Fibroblast of skin of left quadriceps (primary cell): ENCODE results near the gene CLDN7.
A peak's percentile ranks its signal among the peaks of the same experiment; 100 is the strongest.

Experiments used
- DNase-seq, 2 experiments: peaks; one replicate each; pipeline ENCODE4 v3.0.0-alpha.2; 2013; ENCODE audit warnings: low read depth in 2 of 2

The CLDN7 gene, protein sequence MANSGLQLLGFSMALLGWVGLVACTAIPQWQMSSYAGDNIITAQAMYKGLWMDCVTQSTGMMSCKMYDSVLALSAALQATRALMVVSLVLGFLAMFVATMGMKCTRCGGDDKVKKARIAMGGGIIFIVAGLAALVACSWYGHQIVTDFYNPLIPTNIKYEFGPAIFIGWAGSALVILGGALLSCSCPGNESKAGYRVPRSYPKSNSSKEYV

DNA sequence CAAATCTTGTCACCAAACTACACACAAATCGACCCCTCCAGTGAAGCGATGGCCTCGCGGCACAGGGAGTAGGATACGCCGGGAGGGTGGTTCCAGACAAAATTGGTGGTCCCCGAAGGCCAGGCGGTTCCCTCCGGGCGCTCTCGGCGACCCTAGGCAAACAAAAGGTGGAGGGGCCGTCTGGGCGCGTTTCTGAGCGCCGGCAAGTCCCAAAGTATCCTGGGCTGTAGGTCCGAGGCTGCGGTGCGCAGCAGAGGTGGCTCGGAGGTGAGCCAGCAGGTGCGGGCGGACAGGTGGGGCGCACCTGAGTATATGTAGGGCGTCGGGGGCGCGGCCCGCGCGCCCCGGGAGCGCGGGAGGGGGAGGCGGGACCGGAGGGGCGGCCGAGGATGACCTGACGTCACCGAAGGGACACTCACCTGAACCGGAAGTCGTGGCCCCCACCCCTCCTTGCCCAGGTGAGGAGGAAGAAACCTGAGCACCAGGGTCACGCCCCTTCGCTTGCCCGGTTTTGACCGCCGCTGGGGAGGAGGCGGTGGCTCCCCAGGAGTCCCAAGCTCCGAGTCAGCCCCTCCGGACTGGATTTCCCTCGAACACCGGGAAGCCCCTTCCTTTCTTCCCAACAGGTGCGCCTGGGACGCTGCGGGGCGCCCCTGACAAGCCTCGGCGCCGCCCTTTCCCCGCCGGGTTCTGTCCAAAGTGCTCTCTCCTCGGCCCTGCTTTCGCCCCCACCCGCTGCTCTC, at the start of gene CLDN7:
TSS of gene CLDN7 (minus strand) at position 287 of the 743 bp plus-strand sequence. CDS start 435 bp downstream, outside the sequence.
- no peak for DNase-seq

- DNase-seq = no peak
Observed at GRCh38 chr17:7311110-7311705, 48.9 kb upstream of the CLDN7 start.

GRCh38 chr17:7309628-7310027, 47.4 kb upstream of the CLDN7 start:
- DNase-seq = no peak

DNA sequence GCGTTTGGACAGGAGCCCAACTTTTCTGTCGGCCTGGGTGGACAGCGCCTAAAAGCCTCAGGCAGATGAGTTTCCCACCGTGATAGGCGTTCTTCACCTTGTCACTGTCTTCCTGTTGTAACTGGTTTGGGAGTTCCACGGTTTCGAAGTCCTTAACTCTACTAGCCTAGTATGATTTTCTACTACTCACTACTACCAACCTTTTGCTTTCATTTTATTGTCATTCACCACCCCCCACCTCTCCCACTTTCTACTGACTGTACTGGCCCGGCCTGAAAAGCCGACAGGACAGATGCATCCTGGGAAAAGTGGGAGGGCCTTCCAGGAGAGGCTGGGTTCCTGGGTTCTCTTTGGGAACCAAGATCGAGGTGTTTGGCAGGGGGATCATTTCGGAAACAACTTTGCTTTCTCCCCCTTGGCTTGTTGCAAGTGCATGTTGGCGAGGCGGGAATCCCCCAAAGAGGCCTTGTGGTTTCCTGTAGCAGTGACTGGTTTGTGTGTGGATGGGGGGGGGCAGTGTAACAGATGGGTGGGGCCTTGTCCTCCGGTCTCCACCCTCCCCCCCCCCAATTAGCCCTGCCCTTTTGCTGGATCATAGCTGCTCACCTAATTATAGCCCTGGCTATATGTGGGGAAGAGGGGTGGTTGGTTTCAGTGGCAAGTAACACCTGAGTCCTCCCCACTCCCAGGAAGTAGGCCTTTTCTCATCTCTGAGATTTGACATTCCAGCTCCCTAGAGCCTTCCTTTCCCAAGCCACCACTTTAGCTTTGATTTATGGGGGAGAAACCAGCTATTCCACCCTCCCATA, 46.6 kb upstream of the CLDN7 start:
- DNase-seq = peak; percentile 40 to 44

DNA sequence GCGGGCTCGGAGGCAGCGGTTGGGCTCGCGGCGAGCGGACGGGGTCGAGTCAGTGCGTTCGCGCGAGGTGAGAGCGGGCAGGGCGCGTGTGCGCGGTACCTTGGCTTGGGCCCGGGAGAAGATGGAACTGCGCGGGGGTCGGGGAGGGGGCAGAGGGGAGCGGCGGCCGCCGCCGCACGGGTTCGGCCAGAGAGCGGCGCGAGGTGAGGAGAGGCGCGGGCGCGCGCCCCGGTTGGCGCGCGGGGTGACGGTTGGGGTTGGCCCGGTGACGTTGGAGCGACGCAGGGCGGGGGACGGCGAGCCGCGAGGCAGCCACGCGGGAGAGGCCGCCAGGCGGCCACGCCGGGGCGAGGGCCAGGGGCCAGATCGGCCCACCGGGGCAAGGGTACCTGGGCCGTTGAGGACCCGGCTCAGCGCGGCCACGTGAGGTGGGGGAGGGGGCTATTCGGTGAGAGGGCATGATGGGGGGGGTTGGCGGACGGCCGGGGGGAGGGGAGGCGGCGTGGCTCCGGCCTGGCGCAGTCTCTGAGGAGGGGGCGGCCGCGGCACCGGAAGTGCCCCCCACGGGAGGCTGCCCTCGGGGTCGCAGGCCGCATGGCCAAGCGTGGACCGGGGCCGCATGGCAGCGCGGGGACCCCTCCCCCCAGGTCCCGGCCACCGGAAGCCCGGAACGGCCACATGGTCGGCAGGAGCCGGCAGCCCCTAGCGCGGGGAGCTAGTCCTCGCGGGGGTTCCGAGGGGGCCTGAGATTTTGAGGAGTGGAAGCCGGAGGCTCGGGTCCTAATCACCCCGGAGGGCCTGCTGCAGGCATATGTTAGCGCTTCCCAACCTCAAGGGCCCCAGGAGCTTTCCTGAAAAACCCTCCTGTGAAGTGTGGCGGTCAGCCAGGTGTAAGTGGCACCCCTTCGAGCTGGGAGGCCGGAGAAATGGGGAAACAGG, 45.7 kb upstream of the CLDN7 start:
- no peak for DNase-seq

DNA sequence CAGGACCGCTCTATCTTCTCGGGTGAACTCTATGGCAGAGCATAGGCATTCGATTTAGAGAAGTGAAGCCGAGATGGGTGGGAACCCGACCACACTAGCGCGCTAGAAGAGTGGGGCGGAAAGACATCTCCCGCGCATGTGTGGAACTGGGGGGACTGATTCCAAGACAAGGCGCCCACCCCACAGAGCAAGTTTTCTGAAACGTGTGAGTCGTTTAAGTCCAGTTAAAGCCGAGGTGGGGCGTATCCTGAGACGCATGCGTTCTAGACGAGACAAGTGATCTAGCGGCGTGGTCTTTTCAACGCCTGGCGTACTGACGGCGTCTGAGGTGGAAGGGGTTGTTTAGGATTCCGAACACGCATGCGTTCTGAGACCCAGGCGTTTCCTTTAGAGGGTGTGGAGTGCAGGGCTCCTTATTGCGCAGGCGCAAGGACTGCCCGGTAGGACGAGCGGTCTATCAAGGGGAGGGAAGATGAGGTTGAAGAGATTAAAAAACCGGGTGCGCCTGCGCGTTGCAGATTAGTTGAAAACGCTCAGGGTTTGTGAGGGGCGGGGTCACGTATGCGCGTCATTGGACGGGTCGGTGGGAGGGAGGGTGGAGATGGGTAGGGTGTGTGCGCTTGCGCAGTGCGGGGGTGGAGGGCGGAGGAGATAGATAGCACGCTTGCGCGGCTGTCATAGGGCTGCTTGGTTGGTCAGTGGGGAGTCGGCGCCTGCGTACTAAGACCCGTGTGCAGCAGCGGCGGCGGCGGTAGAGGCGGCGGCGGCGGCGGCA, 44.8 kb upstream of the CLDN7 start, which contains the start of gene EIF5A:
TSS of gene EIF5A (plus strand) at position 718 of the 775 bp plus-strand sequence. CDS start 2,008 bp downstream, outside the sequence.
- peak; percentile 100 for DNase-seq

- DNase-seq = no peak
Observed at GRCh38 chr17:7304179-7304578, 41.9 kb upstream of the CLDN7 start.

- DNase-seq = no peak
Observed at GRCh38 chr17:7296189-7296861, 34.0 kb upstream of the CLDN7 start.

DNA sequence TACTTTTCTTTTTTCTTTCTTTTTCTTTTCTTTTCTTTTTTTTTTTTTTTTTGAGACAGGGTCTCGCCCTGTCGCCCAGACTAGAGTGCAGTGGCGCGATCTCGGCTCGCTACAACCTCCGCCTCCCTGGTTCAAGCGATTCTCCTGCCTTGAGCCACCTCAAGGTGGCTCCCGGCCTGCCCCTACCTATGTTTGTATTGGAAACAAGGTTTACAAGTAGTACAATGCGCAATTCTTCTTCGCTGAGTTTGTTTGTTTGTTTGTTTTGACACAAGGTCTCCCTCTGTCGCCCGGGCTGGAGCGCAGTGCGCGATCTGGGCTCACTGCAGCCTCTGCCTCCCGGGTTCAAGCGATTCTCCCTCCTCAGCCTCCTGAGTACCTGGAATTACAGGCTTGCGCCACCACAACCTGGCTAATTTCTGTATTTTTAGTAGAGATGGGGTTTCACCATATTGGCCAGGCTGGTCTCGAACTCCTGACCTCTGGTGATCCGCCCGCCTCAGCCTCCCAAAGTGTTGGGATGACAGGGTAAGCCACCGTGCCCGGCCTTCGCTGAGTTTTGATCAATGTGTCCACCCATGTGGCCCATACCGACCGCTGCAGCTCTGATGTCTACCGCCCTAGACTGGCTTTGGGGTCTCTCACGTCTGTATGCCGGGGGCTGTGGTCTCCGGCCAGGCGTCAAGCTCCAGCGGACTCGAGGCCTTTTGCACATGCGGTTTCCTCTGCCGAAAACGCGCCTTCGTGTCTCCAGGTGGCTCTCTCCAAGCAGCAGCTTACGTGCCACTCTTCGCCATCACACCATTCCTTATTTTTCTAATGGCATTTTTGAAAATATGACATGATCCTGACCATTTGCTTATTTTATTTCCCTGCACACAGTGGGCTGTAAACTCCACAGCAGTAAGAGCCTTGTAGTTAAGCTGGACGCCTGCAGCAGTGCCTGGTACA, 33.2 kb upstream of the CLDN7 start:
- DNase-seq = no peak

DNA sequence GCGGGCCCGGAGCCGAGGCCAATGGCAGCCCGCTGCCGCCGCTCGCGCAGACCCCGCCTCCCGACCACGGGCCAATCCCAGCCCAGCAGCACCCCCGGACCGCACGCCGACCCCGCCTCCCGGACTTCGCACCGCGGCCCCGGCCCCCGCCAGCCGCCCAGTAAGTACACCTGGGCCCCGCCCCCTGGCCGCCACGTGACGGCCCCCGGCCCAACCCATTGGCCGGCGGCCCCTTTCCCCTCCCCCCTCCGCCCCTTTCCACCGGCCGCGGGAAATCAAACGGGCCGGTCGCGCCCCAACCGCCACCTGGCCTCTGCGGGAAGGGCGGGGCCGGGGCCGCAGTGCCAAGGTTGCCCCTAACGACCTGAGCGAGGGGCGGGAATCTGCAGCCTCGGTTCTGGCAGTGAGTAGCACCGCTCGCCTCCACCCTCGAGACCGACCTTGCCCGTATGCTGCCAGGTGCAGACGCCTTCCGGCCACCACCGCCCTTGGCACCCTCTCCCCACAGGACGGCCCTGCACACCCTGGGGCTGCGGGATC, 32.4 kb upstream of the CLDN7 start, which contains the start of gene YBX2:
TSS of gene YBX2 (minus strand) at position 26 of the 540 bp plus-strand sequence. CDS start 139 bp downstream, outside the sequence.
- DNase-seq = no peak

GRCh38 chr17:7293816-7294613, 31.7 kb upstream of the CLDN7 start:
- DNase-seq = no peak

- no peak for DNase-seq
Observed at GRCh38 chr17:7293159-7293558, 30.9 kb upstream of the CLDN7 start.

GRCh38 chr17:7292729-7293128, 30.5 kb upstream of the CLDN7 start:
- DNase-seq = no peak

GRCh38 chr17:7292194-7292593, 29.9 kb upstream of the CLDN7 start:
- DNase-seq = no peak

DNA sequence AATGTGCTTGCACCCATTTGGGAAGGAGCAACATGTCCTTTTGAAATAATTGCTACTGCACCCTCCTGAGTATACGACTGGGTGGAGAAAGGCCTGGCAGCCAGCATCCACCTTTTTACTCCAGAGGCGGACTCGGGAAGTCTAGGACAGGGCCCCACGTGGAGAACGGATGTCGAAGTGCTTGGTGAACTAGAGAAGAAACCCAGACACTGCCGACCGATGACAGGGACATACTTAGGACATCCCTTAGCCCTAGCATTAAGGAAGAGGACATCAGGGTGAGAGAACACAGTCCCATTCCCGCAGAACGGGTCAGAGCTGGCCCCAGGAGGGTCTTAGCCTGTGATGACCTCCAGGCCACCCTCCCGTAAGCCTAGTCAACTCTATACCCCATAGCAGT, 28.4 kb upstream of the CLDN7 start:
- no peak for DNase-seq

DNA sequence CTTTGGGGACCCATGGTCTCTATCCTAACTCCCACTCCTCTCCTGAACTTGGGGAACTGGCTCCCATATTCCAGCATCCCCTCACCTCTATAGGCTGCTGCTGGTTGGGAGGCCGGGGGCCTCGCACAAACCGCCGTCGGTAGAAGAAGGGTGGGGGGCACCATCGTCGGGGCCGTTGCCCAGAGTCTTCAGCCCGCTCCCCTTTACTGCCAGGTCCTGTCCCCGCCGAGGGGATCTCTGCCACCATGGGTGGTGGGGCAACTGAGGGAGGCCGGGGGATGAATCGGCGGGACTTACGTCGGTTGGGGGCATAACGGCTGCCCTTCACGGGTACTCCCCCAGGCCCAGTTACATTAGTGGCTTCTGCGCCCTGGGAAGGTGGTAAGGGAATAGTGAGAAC, 27.9 kb upstream of the CLDN7 start:
- no peak for DNase-seq
